GDM1 (cell line): ENCODE results near the gene DCXR.

Experiments
- DNase-seq: peaks from one replicate; lab custom pipeline; 2025; lab: John Stamatoyannopoulos, UW

DCXR gene

DNA sequence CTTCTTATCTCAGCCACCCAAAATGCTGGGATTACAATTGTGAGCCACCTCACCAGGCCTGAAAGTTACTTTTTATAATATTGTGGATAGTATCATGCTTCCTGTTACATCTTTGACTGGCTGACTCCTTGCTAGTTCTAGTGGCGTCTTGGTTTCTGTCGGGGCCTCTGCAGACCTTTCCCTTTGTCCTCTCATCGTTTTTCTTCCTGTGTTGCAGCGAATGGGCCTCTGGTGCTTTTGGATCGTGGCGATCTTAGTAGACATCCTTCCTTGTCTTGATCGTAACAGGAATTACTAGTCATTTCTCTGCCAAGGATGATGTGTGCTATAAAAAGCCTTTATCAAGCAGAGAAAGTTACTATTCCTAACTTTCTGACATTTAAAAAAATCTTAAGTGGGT, 39.3 kb downstream of the DCXR start:
- DNase-seq: no peak

DNA sequence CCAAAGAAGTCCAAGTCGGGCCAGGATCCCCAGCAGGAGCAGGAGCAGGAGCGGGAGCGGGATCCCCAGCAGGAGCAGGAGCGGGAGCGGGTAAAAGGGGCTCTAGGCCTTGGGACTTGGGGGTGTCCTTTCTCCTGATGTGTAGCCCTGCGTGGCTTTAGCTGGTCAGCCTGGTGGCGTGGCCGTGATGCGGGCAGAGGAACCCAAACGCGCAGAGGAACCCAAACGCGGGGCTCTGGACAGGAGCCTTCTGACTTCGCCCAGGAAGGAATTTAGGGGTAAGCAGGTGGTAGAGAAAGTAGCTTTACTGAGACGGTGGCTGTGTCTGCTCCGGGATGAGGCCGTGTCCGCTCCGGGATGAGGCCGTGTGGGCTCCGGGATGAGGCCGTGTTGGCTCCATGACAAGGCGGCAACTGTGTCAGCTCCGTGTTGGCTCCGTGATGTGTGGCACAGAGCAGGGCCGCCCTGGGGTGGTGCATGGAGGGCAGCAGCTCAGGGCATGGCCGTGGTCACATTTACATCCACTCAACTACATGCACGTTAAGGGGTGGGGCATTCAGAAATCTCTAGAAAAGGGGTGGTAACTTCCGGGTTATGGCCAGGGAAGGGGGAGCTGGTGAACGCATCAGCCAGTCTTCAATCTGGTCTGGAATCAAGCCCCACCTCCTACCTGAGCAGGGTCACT, 40.6 kb downstream of the DCXR start:
- no peak for DNase-seq

- no peak for DNase-seq
Measured at GRCh38 chr17:81996232-81996756, 41.2 kb downstream of the DCXR start.

DNA sequence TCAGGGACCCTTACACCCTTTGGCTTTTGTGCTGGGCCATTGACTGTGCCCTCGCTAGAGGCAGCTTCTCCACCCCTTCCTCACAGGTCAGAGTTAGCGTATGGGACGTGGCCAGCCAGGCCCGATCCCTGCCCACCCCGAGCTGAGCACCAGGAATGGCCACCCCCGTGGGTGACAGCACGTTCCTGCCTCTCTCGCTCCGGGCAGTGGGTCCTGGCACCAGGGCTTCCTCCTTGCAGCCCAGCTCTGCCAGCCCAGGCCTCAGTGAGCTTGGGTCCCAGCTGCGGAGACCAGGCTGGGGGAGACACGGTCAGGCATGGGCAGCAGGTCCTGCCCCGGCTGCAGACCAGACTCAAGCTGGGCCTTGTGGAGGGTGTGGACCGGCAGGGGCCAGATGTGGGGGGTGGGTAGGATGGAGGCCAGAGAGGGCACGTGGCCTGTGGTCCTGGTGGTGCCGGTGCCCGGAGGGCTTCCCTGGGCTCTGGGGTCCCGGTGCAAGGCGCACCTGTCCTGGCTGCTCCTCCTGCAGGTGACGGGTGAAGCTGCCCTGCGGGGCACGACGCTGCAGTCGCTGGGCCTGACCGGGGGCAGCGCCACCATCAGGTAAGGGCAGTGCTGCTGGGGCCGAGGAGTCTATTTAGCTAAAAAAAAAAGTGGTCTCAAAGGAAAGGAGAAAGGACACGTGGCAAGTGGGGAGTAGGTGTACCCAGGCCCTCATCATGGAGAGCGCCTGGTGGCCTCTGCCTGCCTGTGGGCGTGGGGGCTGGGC, 41.9 kb downstream of the DCXR start:
- no peak for DNase-seq

- no peak for DNase-seq
Measured at GRCh38 chr17:81994593-81995462, 42.7 kb downstream of the DCXR start.

- DNase-seq: no peak
Measured at GRCh38 chr17:81993729-81994592, 43.5 kb downstream of the DCXR start.

- no peak for DNase-seq
Measured at GRCh38 chr17:81992306-81993102, 45.0 kb downstream of the DCXR start.

GRCh38 chr17:81991684-81992305, 45.7 kb downstream of the DCXR start:
- DNase-seq: no peak

- DNase-seq: no peak
Measured at GRCh38 chr17:81990836-81991683, 46.4 kb downstream of the DCXR start.

DNA sequence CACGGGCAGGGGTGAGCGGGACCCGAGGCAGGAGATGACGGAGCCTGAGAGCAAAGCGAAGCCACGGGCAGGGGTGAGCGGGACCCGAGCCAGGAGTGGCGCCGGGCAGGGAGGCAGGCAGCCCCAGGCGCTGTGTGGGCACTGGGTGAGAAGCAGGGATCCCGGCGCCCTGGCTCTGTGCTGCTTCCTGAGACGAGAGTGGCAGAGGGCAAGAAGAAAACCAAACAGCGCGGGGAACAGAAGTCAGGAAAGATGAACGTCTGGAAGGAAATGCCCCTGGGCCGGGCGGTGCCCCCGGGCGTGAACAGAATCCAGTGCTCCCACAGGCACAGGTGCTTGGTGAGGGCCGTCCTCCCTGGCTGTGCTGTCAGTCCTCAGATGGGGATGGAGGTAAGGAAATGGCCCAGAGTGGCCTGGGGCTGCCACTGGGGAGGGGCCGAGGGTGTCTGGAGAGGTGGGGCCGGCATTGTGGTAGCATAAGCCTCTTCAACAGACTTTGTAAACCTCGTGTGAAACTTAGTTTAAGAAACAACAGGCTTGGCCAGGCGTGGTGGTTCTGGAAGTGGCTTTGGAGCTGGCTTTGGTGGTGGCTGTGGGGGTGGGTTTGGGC, 50.2 kb downstream of the DCXR start:
- no peak for DNase-seq

DNA sequence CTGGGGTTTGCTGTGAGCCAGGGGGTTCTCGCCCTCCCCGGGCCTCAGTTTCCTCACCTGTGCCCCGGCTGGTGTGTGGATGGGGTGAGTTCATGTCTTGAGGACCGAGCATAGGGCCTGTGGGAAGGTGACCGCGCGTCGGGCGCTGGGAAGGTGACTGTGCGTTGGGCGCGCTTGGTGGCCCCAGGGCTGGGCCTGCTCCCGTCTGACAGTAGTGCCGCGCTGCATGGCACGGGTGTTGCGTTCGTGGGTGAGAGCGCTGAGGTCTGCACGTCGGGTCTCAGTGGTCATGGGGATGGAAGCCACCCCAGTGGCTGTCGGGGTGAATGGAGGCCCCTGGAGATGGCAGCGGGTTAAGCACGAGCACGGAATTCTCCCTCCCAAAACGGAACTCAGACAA, 50.9 kb downstream of the DCXR start:
- no peak for DNase-seq
